BJ (cell line): ENCODE measurements around the gene STT3B. TPM values are rescaled to one million over a fixed set of nuclear protein-coding genes. Genes with fewer than 3 reads are reported as not detected.

Experiments used
- CTCF ChIA-PET: fragments of 350-600 bp; formaldehyde crosslinking; extraction: SDS; loops from one replicate; lab custom pipeline; 2021; ENCODE audit warnings: antibody characterized with exemption, inconsistent platforms; lab: Yijun Ruan, JAX
- POLR2A ChIA-PET: fragments of 300-600 bp; sonication (Branson Sonifier 250); formaldehyde crosslinking; extraction: SDS; loops from one replicate; lab custom pipeline; 2021; ENCODE audit warnings: antibody characterized with exemption; lab: Charles Lee
- DNase-seq: peaks from one replicate; pipeline ENCODE4 v3.0.0-alpha.2; 2011; ENCODE audit warnings: low read depth
- H3K27me3 ChIP-seq: 2 replicates; pipeline ENCODE4 v1.6.0; 2011; ENCODE audit warnings: low read length; ENCODE audit not compliant: control insufficient read depth, insufficient read depth
- H3K36me3 ChIP-seq: 2 replicates; pipeline ENCODE4 v1.5.1; 2011; ENCODE audit warnings: low read length; ENCODE audit not compliant: control insufficient read depth, insufficient read depth
- H3K4me3 ChIP-seq: 2 replicates; pipeline ENCODE4 v1.5.1; 2011; ENCODE audit warnings: low read depth, mild to moderate bottlenecking, control low read depth, low read length
- CTCF ChIP-seq: IDR thresholded peaks from 2 replicates; pipeline ENCODE4 v1.5.1; 2011; ENCODE audit warnings: low read depth, mild to moderate bottlenecking, control low read depth, inconsistent platforms, low read length, moderate library complexity; ENCODE audit not compliant: insufficient read depth
- polyA plus RNA-seq: library from polyadenylated mRNA; depleted of rRNA; stranded (reverse); fragments of >200 nt; gene quantifications from 2 replicates; pipeline ENCODE4 v1.2.3, GENCODE V29; 2011

Gene STT3B
- polyA plus RNA-seq, 1 experiment = 39.7 TPM

- H3K4me3 ChIP-seq = no peak overlapping the region
- H3K36me3 ChIP-seq = no peaks in the 10 kb centered on the region
- no peaks in the 10 kb centered on the region for H3K27me3 ChIP-seq
- ChIA-PET POLR2A (no interaction called here), CTCF (interaction anchor here (1.0 to 1.8 kb wide), 3 partner anchors 14 to 206 kb away, joined by 3 to 5 read pairs (median 3); partner anchors contain the start of gene STT3B)
- no peak for DNase-seq
- TF ChIP-seq CTCF = peak; percentile 38; the same call in 1 of the 2 replicates
These were observed 34.3 kb downstream of the STT3B start for GRCh38 chr3:31567036-31567435.

- DNase-seq = no peak
- H3K4me3 ChIP-seq = no peak overlapping the region
- POLR2A ChIA-PET = interaction anchor here (0.6 kb wide), 1 partner anchor 492 kb away, joined by 16 read pairs; no protein-coding TSS in a partner anchor
- CTCF ChIA-PET = interaction anchor here (0.5 to 1.8 kb wide), 2 partner anchors 18 to 1559 kb away, joined by 4 read pairs; no protein-coding TSS in a partner anchor
- H3K27me3 ChIP-seq = no peaks in the 10 kb centered on the region
- H3K36me3 ChIP-seq = no peaks in the 10 kb centered on the region
- no peak for TF ChIP-seq CTCF
These were observed 35.9 kb downstream of the STT3B start for GRCh38 chr3:31568649-31569048.

GRCh38 chr3:31571325-31571724 lies 38.6 kb downstream of the STT3B start:
- no peak for TF ChIP-seq CTCF
- no peaks in the 10 kb centered on the region for H3K27me3 ChIP-seq
- no peak for DNase-seq
- ChIA-PET POLR2A (no interaction called here), CTCF (interaction anchor here (1.6 kb wide), 1 partner anchor 8 kb away, joined by 4 read pairs; no protein-coding TSS in a partner anchor)
- H3K36me3 ChIP-seq = no peaks in the 10 kb centered on the region
- no peak overlapping the region for H3K4me3 ChIP-seq

- ChIA-PET POLR2A (no interaction called here), CTCF (interaction anchor here (1.6 kb wide), 1 partner anchor 9 kb away, joined by 4 read pairs; no protein-coding TSS in a partner anchor)
- no peaks in the 10 kb centered on the region for H3K27me3 ChIP-seq
- no peak for DNase-seq
- H3K4me3 ChIP-seq = no peak overlapping the region
- H3K36me3 ChIP-seq = no peaks in the 10 kb centered on the region
- no peak for TF ChIP-seq CTCF
These were observed 39.7 kb downstream of the STT3B start for GRCh38 chr3:31572236-31573004.

- no peak for DNase-seq
- CTCF ChIA-PET = no interaction called here
- Histone ChIP-seq H3K4me3 (no peak overlapping the region), H3K36me3 (no peaks in the 10 kb centered on the region), H3K27me3 (no peaks in the 10 kb centered on the region)
- POLR2A ChIA-PET = no interaction called here
- no peak for TF ChIP-seq CTCF
These were observed 40.5 kb downstream of the STT3B start for GRCh38 chr3:31573036-31573779.
